HG03060 (cell line): ENCODE results near the gene TYRO3.

Experiments
- ATAC-seq: cut with Tn5 transposase; IDR thresholded peaks from one replicate; pipeline ENCODE4 v1.9.1; 2021; ENCODE audit warnings: low read depth, moderate number of reproducible peaks; ENCODE audit not compliant: unreplicated experiment

The TYRO3 gene

DNA sequence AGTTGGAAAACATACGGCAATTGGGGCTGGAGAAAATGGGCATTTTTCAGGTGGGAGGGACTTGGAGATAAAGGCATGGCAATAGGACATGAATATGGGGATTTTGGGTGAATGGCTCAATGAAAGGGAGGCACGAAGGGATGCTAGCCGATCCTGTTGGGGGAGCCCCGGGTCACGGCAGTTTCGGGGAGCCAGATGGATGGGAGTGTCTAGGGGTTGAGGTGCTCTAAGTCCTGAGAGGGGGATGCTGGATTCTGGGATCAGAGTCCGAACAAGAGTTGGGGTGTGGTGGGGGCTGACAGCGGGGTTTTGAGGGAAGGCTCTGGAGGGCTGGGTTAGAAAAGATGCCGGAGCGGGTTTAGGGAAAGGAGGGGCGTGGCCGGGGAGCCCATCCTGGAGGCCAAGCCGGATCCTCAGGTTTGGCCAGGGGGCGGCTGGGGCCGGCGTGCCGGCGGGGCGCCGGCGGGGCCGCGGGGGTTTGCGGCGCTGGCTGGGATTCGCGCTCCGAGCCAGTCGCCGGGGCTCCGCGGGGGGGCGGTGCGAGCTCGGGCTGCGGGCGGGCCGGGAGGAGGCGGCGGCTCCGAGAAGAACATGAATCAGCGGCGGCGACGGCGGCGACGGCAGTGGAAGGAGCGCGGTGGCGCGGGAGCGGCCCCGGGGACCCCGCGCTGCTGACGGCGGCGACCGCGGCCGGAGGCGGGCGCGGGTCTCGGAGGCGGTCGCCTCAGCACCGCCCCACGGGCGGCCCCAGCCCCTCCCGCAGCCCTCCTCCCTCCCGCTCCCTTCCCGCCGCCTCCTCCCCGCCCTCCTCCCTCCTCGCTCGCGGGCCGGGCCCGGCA lies at the start of gene TYRO3:
TSS of gene TYRO3 (plus strand) at position 813 of the 839 bp plus-strand sequence. CDS start 46 bp downstream, outside the sequence.
- ATAC-seq = no peak

DNA sequence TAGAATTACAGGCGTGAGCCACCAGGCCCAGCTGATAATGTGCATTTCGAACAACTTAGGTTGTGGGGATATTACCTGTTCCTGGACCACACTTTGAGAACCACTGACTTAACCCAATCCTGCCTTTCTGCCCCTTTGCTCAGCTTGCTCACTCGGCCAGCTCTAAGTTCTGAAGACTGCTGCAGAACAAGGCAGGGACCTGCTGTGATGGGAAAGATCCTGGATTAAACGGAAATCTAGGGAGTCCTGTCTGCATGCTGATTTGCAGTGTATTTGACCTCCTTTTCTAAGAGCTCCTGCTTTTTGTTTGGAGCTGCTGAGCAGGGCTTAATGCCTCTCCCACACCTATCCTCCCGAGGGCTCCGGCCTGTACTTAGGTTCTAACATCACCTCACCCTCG lies 48.3 kb upstream of the TYRO3 start:
- ATAC-seq = no peak

DNA sequence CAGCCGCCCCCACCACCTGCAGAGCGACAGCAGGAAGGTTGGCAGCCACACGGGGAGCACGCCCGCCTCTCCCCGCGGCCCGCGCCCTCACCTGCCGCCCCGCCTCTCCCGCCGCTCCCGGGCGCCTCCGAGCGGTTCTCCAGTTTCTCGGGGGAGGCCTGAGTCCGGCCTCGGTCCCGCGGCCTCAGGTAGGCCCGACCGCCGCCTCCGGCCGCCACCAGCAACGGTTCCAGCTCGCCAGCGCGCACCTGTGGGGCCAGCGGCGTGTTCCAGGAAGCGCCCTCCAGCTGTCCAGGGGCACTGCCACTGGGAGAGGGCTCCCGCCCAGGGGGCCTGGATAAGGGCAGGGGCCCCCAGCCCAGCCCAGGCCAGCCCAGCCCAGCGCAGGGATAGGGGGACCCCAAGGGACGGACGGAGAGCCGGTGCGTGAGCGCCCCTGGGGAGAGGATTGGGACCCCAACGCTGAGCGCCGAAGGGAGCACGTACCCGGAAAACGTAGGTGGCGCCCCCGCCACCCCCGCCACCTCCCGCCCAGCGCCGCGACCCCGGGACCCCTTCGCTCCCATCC lies 47.6 kb upstream of the TYRO3 start:
- no peak for ATAC-seq

DNA sequence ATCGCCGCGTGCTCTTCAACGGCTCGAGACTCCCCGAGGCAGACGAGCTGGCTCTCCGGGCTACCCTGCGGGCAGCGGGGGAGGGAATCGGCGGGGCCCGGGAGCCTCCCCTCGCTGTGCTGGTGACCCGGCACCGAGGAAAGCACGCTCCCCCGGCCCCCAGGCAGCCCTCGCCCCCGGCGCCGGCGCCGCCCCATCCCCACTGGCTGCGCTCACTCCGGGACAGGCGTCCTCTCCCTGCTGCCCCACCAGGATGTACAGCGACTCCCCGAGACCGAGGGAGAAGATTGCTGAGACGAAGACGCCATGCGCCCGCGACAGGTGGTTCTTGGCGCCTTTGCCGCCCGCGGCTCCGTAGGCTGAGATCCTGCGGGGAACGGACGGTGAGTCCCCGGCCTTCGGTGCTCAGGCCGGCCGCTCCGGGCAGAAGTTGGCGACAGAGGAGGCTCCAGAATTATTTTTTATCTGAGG lies 47.1 kb upstream of the TYRO3 start:
- no peak for ATAC-seq

DNA sequence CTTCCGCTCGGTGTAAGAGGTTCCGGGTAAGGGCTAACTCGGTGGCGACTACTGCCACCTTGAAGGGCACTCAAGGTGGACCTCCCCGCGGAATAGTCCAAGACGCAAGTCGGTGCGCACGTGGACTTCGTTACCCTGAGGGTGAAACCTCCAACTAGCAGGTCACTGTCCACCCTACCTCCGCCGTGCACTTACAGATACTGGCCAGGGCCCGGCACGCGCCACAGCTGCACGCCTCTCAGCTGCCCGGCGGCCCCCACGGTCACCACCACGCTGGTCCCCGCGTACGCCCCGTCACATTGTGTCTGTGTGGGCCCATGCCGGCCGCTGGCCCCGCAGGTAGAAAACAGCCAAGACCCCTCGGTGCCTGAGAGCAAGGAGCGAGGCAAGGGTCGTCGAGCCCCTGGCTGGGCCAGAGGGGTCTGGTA lies 46.5 kb upstream of the TYRO3 start:
- no peak for ATAC-seq

DNA sequence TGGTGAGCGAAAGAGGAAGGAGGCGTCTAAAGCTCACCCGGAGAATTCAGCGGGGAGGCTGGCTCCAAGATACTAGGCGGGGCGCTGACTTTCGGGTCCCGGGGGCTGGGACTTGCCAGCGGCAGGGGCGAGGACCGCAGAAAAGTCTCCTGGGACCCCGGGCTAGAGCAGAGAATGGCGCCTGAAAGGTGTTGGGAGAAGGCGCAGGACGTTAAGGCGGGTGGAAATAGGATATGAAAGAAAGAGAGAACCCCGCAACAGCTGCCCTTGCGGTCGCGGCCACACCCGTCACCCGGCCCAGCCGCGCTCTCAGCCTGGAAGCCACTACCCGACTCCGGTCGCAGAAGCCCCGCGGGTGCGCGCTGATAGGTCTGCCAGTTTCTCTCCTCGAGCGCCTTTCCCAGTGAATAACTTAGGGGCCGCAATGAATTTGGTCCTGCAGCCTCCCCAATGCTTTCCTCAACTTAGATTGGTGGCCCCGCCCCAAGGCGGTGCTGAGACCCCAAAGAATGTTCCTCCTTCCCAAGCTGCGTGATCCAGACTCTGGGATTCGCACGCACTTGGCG lies 46.0 kb upstream of the TYRO3 start:
- no peak for ATAC-seq

DNA sequence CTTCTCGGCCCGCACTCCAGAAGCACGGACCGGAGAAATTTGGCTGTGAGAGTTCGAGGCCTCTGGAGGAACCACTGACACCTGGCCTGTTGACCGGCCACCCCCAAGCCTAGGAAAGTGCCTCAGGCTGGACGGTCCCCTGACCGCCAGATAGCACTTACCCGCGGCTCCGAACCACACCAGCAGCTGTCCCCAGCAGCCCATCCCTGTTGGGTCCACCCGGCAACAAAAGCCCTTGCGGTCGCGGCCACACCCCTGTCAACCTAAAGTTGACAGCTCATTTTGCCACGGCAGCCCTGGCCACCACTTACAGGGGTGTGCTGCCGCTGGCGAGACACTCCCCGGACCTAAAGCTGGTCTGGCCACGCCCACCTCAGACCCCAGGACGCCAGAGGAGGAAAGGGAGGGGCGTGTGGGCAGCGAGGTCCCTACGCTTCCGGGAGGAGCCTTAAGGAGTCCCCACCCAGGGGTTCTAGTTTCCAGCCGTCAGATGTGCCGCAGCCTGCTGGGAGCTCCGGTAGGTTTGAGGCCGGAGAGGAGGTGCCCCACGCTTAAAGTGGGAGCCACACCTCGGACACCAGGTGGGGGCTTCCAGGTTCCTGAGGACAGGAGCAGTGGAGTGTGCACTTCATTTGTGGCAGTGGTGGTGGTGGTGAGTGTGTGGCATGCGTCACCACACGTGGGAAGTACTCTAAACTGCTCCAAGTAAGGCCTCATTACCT lies 45.3 kb upstream of the TYRO3 start, which contains the start of gene LTK:
TSS of gene LTK (minus strand) at position 322 of the 722 bp plus-strand sequence. CDS start at position 204, 118 bp downstream.
- ATAC-seq = no peak

DNA sequence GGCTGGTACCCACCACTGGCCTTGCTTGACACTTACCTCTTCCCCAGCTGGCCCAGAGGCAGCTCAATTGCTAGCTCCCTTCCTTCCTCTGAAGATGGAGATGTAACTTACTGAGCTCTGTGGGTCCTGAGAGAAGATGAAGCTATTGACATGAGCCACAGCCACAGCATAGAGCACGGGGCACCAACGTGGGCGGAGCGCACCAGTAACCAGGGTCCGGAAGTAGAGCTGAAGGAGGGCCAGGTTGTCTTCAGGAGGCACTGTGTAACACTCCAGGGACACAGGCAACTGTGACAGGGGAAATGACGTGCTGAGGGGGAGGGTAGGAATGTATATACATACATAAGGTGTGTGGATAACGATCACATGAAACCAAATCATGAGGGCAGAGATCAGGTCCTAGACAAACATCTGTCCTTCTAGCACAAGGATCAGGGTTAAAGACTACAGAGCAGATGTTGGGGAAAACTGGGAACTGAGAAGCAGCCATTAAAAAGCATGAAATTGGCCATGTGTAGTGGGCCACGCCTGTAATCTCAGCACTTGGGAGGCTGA lies 41.0 kb upstream of the TYRO3 start:
- ATAC-seq = no peak

DNA sequence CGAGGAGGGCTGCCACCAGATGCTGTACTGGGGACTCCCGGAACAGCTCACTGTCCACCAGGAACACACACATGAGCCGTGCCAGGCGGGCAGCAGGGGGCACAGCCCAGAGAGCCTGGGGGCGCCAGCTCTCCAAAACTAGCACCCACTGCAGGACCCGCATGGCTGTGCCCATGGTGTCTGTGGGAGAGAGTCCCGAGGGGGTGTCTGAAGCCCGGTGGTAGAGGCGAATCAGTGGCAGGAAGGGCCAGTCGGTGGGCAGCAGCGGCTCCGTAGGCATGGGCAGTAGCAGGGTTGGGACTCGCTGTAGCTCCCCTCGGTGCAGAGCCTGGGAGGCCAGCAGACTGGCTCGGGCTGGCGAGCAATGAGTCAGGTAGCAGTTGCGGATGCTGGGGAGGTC lies 38.4 kb upstream of the TYRO3 start:
- ATAC-seq = no peak

DNA sequence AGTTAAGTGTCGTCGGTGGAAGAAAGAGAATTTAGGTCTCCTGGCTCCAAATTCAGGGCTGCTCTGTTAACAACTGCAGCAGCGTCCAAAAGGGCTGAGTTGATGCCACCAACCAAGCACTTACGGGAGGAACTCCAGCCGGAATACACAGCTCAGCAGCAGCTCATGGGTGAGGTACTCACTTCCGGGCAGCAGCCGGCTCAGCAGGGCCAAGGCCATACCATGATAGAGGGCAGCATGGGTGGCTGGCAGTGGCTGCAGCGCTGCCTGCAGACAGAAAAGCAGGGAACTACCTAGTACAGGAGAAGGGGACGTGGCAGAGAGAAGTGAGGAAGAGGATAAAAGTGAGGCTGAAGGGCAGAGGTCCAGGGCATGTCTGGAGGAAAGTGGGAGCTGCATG lies 37.4 kb upstream of the TYRO3 start:
- ATAC-seq = no peak

DNA sequence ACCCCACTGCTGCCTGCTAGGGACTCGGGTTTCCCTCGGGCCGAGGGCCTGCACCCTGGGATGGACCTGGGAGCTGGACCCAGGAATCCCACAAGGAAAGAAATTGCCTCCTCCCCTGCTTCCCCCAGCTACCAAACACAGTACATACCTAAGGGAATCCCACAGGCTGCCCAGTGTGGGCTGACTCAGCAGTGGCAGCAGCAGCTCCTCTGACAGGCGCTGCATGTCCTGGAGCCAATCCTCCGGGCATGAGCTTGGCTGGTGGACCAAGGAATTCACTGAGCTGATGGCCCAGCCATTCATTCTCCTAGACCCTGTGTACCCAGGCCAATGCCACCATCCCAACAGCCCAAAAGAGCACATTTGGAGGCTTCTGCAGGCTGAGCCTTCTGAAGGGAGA lies 35.9 kb upstream of the TYRO3 start:
- ATAC-seq = no peak

DNA sequence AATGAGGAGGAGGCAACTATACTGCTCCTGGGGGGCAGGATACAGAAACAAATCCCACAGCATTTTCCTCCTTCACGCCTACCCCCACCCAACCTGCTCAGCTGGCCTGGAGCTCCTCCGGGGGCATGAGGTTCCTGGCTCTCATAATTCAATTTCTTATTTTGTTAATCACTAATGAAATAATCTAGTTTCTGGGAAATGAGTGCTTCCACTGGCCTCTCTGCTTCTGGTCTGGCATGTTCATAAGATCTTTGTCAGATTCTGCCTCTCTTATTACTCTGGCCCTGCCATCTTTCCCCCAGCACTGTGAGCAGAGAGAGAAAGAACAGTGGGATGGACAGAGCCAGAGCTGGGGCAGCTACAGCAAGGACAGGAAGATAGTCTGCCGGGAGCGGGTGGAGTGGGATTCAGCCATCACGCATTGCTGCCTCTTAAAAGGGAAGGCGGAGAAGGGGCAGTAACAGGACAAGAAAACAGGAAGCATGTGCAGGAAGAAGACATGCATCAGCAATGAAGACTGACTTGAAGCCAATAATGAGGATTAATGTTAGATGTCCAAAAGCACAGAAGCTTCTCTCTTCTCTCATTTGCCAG lies 28.6 kb upstream of the TYRO3 start:
- ATAC-seq = no peak

DNA sequence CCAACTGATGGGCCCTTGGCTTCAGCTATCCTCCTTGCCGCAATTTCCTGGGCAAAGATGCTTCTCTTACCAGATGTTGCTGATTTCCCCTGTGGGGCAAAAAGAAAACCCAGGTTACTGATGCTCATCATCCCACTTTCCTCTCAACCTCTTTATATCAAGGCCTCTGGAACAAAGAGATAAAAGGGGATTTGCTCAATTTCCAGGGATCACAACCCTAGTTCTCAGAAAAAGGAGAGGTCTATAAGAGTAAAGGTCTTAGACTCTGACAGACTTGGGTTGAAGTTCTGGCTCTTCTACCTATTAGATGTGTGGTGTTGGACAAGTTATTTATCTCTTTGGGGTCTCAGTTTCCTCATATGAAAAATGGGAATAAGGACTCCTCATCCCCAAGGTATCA lies 23.5 kb upstream of the TYRO3 start:
- no peak for ATAC-seq

DNA sequence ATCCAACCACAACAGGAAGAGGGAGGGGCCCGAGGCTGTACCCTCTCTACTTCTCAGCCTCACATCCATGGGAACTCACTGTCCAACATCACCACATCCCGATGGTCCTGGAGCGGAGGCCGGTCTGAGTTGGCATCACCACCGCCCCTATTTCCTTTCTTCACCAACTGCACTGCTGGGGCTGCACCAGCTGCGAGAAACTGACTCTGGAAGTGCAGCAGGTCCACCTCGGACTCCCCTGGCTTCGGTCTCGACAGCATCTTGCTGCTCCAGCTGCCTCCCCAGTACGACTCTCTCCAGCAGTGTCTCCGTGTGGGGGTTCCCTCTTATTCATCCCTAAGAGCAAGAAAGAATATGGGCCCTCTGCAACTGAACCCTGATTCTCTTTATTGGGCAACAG lies 22.1 kb upstream of the TYRO3 start:
- ATAC-seq = no peak

DNA sequence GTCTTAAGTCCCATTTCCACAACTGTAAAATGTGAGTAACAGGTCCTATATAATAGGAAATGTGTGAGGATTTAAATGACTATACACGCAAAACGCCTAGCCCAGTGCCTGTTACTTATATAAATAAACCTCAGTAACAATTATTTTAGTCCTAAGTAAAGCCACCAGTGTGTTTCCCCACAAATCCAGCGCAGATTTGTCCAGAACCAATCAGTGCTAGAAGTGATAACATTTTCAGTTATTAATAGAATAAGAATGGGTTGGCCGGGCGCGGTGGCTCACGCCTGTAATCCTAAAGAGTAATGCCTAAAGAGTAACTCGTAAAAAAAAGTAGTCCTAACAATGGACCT lies 15.5 kb upstream of the TYRO3 start:
- no peak for ATAC-seq

DNA sequence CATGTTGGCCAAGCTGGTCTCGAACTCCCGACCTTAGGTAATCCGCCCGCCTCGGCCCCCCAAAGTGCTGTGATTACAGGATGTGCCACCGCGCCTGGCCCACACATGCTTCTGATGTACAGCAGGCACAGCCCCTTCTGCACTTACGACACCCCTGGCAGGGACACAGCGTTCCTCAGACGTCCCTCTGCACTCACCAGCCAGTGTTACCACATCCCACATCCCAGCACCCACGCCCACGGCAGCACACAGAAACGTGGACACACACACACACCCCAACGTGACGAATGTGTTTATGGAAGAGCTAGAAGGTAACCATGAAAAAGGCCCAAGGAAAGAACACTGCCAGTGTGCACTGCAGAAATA lies 14.4 kb upstream of the TYRO3 start:
- ATAC-seq = no peak

DNA sequence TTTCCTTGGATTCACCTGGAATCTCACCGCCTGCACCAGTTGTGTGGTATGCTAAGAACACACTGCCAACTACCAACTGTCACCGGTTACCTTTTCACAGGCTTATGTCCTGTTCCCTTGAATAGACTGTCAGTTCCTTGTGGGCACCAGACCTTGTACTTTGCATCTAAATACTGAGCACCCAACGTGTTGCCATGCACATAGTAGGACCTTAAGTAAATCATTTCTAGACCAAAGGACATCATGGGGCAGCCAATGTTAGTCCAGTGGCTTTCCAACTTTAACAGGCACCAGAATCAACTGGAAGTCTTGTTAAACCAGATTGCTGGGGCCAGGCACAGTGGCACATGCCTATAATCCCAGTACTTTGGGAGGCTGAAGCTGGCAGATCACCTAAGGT lies 13.8 kb upstream of the TYRO3 start:
- ATAC-seq = no peak

DNA sequence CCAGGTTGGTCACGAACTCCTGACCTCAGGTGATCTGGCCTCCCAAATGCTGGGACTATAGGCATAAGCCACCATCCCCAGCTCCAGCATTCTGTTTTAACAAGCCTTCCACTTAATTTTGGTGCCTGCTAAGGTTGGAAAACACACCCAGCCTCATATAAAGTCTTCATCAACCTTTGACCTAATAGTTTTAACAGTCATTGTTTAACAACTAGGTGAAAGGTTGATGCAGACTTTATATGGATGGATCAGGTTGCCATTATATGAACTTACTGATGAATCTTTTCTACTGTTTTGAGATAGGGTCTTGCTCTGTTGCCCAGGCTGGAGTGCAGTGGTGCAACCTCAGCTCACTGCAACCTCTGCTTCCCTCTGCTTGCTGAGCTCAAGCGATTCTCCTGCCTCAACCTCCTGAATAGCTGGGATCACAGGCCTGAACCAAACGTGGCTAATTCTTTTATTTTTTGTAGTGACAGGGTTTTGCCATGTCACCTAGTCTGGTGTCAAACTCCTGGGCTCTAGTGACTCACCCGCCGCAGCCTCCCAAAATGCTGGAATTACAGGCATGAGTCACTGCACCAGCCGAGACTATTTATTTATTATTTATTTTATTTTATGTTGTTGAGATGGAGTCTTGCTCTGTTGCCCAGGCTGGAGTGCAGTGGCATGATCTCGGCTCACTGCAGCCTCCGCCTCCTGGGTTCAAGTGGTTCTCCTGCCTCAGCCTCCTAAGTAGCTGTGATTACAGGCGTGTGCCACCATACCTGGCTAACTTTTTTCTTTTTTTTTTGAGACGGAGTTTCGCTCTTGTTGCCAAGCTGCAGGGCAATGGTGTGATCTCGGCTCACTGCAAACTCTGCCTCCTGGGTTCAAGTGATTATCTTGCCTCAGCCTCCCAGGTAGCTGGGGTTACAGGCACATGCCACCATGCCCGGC lies 11.9 kb upstream of the TYRO3 start:
- ATAC-seq = no peak

DNA sequence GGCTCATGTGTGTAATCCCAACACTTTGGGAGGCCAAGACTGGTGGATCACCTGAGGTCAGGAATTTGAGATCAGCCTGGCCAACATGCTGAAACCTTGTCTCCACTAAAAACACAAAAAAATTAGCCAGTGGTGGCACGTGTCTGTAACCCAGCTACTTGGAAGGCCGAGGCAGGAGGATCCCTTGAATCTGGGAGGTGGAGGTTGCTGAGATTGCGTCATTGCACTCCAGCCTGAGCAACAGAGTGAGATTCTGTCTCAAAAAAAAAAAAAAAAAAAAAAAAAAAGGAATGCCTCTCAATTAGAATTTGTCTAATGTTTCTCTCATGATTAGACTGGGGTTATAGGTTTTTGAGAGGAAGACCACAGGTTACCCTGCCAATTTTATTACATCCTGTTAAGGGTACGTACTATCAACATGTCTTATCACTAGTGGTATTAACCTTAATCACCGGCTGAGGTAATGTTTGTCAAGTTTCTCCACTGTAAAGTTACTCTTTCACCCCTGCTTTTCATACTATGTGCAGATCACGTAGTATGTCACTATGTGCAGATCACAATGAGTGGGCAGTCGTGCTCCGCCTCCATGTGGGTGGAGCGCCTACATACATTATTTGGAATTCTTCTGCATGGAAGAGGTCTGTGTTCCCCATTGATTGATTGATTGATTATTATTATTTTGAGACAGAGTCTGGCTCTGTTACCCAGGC lies 8.8 kb upstream of the TYRO3 start:
- no peak for ATAC-seq
